Measurements from ENCODE around the gene PRKCE. TPM values are rescaled to one million over a fixed set of nuclear protein-coding genes. Genes with fewer than 3 reads are reported as not detected.
A peak's percentile ranks its signal among the peaks of the same experiment; 100 is the strongest.

PRKCE gene
- total RNA-seq, 1 experiment from 2014 or later, result 2.4 TPM

- TF ChIP-seq, protein P1, sequence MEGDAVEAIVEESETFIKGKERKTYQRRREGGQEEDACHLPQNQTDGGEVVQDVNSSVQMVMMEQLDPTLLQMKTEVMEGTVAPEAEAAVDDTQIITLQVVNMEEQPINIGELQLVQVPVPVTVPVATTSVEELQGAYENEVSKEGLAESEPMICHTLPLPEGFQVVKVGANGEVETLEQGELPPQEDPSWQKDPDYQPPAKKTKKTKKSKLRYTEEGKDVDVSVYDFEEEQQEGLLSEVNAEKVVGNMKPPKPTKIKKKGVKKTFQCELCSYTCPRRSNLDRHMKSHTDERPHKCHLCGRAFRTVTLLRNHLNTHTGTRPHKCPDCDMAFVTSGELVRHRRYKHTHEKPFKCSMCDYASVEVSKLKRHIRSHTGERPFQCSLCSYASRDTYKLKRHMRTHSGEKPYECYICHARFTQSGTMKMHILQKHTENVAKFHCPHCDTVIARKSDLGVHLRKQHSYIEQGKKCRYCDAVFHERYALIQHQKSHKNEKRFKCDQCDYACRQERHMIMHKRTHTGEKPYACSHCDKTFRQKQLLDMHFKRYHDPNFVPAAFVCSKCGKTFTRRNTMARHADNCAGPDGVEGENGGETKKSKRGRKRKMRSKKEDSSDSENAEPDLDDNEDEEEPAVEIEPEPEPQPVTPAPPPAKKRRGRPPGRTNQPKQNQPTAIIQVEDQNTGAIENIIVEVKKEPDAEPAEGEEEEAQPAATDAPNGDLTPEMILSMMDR (conservative IDR thresholded peaks at IDR 0.05; ENCODE audit: low read depth, low read length), result no peak
- no peak for TF ChIP-seq EZH2 (IDR thresholded peaks at IDR 0.05; ENCODE audit: borderline replicate concordance, low read depth, low read length, poor library complexity, severe bottlenecking)
- H3K36me3 ChIP-seq (ENCODE audit: insufficient read depth, low read length, poor library complexity, severe bottlenecking), result no peaks in the 10 kb centered on the region
- H3K27me3 ChIP-seq (replicated peaks; ENCODE audit: insufficient read depth, low read depth, low read length, poor library complexity), result peaks cover 20% of the 10 kb centered on the region
- peak overlapping the region; percentile 55 for H3K4me3 ChIP-seq (ENCODE audit: low read depth, low read length, poor library complexity, severe bottlenecking)
- H3K27ac ChIP-seq (ENCODE audit: low read depth, low read length, poor library complexity, severe bottlenecking), result no peak overlapping the region
- H3K4me1 ChIP-seq (ENCODE audit: insufficient read depth, low read length, poor library complexity, severe bottlenecking), result no peaks in the 10 kb centered on the region
- ChIA-PET POLR2A (ENCODE audit: low non-redundant PET) (no interaction called here), CTCF (interaction anchor here (0.6 kb wide), 1 partner anchor 136 kb away, joined by 3 read pairs; no protein-coding TSS in a partner anchor)
- intact Hi-C loops (cut with micrococcal nuclease; ENCODE audit: unreplicated experiment), result loop anchor here (1.0 to 5.0 kb wide), 2 partner anchors 135 to 724 kb away; no protein-coding TSS in a partner anchor
- no peaks in the 10 kb centered on the region for H3K9me3 ChIP-seq (ENCODE audit: low read depth, low read length, poor library complexity, severe bottlenecking)
- no peak for DNase-seq (ENCODE audit: low spot score)
- BruUV-seq (replicated peaks), result no TSS peak
These were observed 8.4 kb upstream of the PRKCE start for GRCh38 chr2:45643095-45643494.

DNA sequence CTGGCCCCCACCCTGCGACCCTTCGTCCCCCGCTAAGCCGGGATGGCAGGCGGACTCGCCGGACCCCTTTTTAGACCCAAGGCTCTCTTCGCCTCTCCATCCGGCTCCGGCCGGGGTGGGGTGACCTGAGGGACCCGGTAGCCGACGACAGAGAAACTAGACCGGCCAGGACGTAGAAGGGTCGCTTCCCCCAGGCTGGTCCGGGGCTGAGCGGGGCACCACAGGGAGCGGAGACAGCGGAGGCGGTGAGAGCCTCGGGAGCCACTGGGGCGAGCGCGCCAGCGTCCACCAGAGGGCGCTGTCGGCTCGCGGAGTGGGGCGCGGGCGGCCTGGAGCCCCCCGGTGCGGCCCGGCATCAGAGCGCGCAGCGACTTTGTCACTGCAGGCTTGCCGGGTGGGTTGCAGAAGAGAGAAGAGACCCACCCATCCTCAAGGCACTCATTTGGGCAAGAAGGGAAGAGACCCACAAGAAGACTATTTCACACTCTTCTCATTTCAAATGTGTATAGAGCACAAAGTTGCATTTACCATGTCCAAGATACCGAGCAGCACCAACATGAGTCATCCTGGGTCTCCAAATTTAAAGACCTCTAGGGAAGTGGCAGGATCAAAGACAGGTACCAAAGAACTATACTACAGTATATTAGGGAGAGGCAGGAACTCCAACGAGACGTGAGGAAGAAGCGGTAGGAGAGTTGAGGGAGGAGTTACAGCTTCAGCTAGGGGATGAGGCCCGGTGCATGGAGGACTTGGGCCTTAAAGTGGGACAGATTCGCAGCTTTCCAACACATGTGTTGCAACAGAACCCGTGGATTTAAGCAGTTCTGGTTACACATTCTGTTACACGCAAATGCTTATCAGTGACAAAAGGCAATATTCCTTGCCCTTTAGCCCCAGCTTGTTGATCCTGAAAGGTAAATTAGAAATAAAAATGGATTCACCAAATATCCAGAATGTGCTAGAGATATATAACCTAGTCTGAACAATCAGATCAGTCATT is 7.6 kb upstream of the PRKCE start:
- peak overlapping the region; percentile 55 for H3K4me3 ChIP-seq (ENCODE audit: low read depth, low read length, poor library complexity, severe bottlenecking)
- no peaks in the 10 kb centered on the region for H3K9me3 ChIP-seq (ENCODE audit: low read depth, low read length, poor library complexity, severe bottlenecking)
- no peaks in the 10 kb centered on the region for H3K36me3 ChIP-seq (ENCODE audit: insufficient read depth, low read length, poor library complexity, severe bottlenecking)
- peak; percentile 75 for DNase-seq (ENCODE audit: low spot score)
- ChIA-PET POLR2A (ENCODE audit: low non-redundant PET) (no interaction called here), CTCF (no interaction called here)
- H3K27me3 ChIP-seq (replicated peaks; ENCODE audit: insufficient read depth, low read depth, low read length, poor library complexity), result peaks cover 22% of the 10 kb centered on the region
- H3K4me1 ChIP-seq (ENCODE audit: insufficient read depth, low read length, poor library complexity, severe bottlenecking), result no peaks in the 10 kb centered on the region
- H3K27ac ChIP-seq (ENCODE audit: low read depth, low read length, poor library complexity, severe bottlenecking), result no peak overlapping the region
- BruUV-seq (replicated peaks), result no TSS peak
- TF ChIP-seq, protein P1 (conservative IDR thresholded peaks at IDR 0.05; ENCODE audit: low read depth, low read length), result peak; percentile 77
- no peak for TF ChIP-seq EZH2 (IDR thresholded peaks at IDR 0.05; ENCODE audit: borderline replicate concordance, low read depth, low read length, poor library complexity, severe bottlenecking)
- intact Hi-C loops (cut with micrococcal nuclease; ENCODE audit: unreplicated experiment), result loop anchor here (1.0 to 5.0 kb wide), 3 partner anchors 134 to 723 kb away; no protein-coding TSS in a partner anchor

GRCh38 chr2:45646289-45646688 is 5.2 kb upstream of the PRKCE start:
- no TSS peak for BruUV-seq (replicated peaks)
- Histone ChIP-seq H3K4me1 (ENCODE audit: insufficient read depth, low read length, poor library complexity, severe bottlenecking) (peaks cover 8% of the 10 kb centered on the region), H3K36me3 (ENCODE audit: insufficient read depth, low read length, poor library complexity, severe bottlenecking) (no peaks in the 10 kb centered on the region), H3K9me3 (ENCODE audit: low read depth, low read length, poor library complexity, severe bottlenecking) (no peaks in the 10 kb centered on the region), H3K4me3 (ENCODE audit: low read depth, low read length, poor library complexity, severe bottlenecking) (no peak overlapping the region), H3K27ac (ENCODE audit: low read depth, low read length, poor library complexity, severe bottlenecking) (no peak overlapping the region), H3K27me3 (replicated peaks; ENCODE audit: insufficient read depth, low read depth, low read length, poor library complexity) (peaks cover 23% of the 10 kb centered on the region)
- TF ChIP-seq EZH2 (IDR thresholded peaks at IDR 0.05; ENCODE audit: borderline replicate concordance, low read depth, low read length, poor library complexity, severe bottlenecking), result no peak
- TF ChIP-seq, protein P1 (conservative IDR thresholded peaks at IDR 0.05; ENCODE audit: low read depth, low read length), result no peak
- intact Hi-C loops (cut with micrococcal nuclease; ENCODE audit: unreplicated experiment), result no loop called here
- CTCF ChIA-PET, result no interaction called here
- no peak for DNase-seq (ENCODE audit: low spot score)
- POLR2A ChIA-PET (ENCODE audit: low non-redundant PET), result no interaction called here
